Progenitor cell of endocrine pancreas (in vitro differentiated cells): ENCODE data around the gene GAL3ST3. TPM values are rescaled to one million over a fixed set of nuclear protein-coding genes. Genes with fewer than 3 reads are reported as not detected.
"Not testable (repeated sequence)": the region's sequence is repeated elsewhere in the genome, so short reads cannot be mapped to it uniquely, and the experiment has no call there.

Source experiments
- DNase-seq: peaks from one replicate; pipeline ENCODE4 v3.0.0; 2021; ENCODE audit warnings: low spot score; ENCODE audit not compliant: unreplicated experiment
- H3K27ac Mint-ChIP-seq: 2 replicates; pipeline ENCODE4 v1.8.0; 2021; ENCODE audit warnings: mild to moderate bottlenecking, moderate library complexity, mixed read lengths
- H3K27me3 Mint-ChIP-seq: 2 replicates; pipeline ENCODE4 v1.8.0; 2021; ENCODE audit warnings: mixed read lengths
- H3K36me3 Mint-ChIP-seq: 2 replicates; pipeline ENCODE4 v1.8.0; 2022; ENCODE audit warnings: mixed read lengths; ENCODE audit not compliant: insufficient read depth
- H3K4me1 Mint-ChIP-seq: 2 replicates; pipeline ENCODE4 v1.8.0; 2021; ENCODE audit warnings: low read depth, mixed read lengths
- H3K4me3 Mint-ChIP-seq: 2 replicates; pipeline ENCODE4 v1.8.0; 2021; ENCODE audit warnings: low read depth, mild to moderate bottlenecking, moderate library complexity, mixed read lengths
- H3K9me3 Mint-ChIP-seq: 2 replicates; pipeline ENCODE4 v1.8.0; 2021; ENCODE audit warnings: low read depth, mixed read lengths
- total RNA-seq: library from RNA; stranded (reverse); gene quantifications from 2 replicates; pipeline ENCODE4 v1.2.1, GENCODE V29; 2021
- TF ChIP-seq, protein P1 (sequence below): fragments of 200-600 bp; sonication (generic); IDR thresholded peaks from one replicate; pipeline ENCODE4 v1.5.0; 2021; ENCODE audit warnings: antibody characterized with exemption, mild to moderate bottlenecking; ENCODE audit not compliant: unreplicated experiment

Gene GAL3ST3
- total RNA-seq, 1 donor from 2014 or later: 3.9 TPM

GRCh38 chr11:66084821-66085475 lies 36.0 kb upstream of the GAL3ST3 start:
- Mint-ChIP-seq H3K27me3 (no peaks in the 10 kb centered on the region), H3K36me3 (no peaks in the 10 kb centered on the region), H3K4me1 (peaks cover 26% of the 10 kb centered on the region), H3K9me3 (no peaks in the 10 kb centered on the region), H3K4me3 (no peak overlapping the region), H3K27ac (no peak overlapping the region)
- TF ChIP-seq, protein P1, sequence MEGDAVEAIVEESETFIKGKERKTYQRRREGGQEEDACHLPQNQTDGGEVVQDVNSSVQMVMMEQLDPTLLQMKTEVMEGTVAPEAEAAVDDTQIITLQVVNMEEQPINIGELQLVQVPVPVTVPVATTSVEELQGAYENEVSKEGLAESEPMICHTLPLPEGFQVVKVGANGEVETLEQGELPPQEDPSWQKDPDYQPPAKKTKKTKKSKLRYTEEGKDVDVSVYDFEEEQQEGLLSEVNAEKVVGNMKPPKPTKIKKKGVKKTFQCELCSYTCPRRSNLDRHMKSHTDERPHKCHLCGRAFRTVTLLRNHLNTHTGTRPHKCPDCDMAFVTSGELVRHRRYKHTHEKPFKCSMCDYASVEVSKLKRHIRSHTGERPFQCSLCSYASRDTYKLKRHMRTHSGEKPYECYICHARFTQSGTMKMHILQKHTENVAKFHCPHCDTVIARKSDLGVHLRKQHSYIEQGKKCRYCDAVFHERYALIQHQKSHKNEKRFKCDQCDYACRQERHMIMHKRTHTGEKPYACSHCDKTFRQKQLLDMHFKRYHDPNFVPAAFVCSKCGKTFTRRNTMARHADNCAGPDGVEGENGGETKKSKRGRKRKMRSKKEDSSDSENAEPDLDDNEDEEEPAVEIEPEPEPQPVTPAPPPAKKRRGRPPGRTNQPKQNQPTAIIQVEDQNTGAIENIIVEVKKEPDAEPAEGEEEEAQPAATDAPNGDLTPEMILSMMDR: no peak
- no peak for DNase-seq

- H3K4me1 Mint-ChIP-seq: peaks cover 32% of the 10 kb centered on the region
- no peak overlapping the region for H3K4me3 Mint-ChIP-seq
- no peaks in the 10 kb centered on the region for H3K27me3 Mint-ChIP-seq
- TF ChIP-seq, protein P1: no peak
- H3K9me3 Mint-ChIP-seq: no peaks in the 10 kb centered on the region
- H3K36me3 Mint-ChIP-seq: no peaks in the 10 kb centered on the region
- no peak for DNase-seq
- H3K27ac Mint-ChIP-seq: no peak overlapping the region
Observed at GRCh38 chr11:66083767-66084166, 34.8 kb upstream of the GAL3ST3 start.

DNA sequence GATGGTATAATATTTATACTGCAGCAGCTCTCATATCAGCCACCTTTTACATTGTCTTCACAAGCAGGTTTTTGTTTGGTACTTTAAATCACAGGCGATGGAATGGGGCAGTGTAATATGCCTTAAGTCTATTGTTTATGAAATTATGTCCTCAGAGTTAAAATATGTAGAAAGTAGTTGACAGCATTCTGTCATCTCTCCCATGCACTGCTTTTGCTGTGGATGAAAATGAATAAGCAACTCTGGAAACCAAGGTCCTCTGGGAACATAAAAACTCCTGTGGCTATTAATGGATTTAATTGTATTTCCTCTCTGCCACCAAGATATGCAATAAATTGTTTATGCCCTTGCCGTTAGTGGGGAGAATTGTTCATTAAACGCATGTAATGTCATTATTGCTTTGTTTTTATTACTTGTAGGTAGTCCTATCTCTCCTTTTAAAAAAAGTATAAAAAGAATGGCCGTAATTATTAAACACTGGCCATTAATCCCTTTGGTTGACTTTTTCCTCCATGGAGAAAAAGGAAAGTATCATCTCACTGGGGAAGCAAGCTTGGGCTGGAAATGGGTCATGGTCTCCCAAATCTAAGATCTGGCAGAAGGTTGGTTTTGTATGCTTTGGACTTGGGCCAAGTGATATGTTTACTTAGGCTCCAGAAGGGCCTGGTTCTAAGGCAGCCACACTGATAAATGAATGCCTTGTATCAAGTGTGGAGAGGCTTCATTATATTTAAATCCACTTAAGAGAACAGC lies 34.2 kb upstream of the GAL3ST3 start:
- Mint-ChIP-seq H3K9me3 (no peaks in the 10 kb centered on the region), H3K4me1 (peaks cover 32% of the 10 kb centered on the region), H3K4me3 (no peak overlapping the region), H3K27me3 (no peaks in the 10 kb centered on the region), H3K36me3 (peaks cover 1% of the 10 kb centered on the region), H3K27ac (peak overlapping the region; percentile 3)
- TF ChIP-seq, protein P1: no peak
- no peak for DNase-seq

GRCh38 chr11:66081505-66081904 lies 32.5 kb upstream of the GAL3ST3 start:
- Mint-ChIP-seq H3K27me3 (no peaks in the 10 kb centered on the region), H3K4me3 (no peak overlapping the region), H3K4me1 (peaks cover 28% of the 10 kb centered on the region), H3K36me3 (peaks cover 5% of the 10 kb centered on the region), H3K27ac (no peak overlapping the region), H3K9me3 (no peaks in the 10 kb centered on the region)
- TF ChIP-seq, protein P1: no peak
- DNase-seq: no peak

DNA sequence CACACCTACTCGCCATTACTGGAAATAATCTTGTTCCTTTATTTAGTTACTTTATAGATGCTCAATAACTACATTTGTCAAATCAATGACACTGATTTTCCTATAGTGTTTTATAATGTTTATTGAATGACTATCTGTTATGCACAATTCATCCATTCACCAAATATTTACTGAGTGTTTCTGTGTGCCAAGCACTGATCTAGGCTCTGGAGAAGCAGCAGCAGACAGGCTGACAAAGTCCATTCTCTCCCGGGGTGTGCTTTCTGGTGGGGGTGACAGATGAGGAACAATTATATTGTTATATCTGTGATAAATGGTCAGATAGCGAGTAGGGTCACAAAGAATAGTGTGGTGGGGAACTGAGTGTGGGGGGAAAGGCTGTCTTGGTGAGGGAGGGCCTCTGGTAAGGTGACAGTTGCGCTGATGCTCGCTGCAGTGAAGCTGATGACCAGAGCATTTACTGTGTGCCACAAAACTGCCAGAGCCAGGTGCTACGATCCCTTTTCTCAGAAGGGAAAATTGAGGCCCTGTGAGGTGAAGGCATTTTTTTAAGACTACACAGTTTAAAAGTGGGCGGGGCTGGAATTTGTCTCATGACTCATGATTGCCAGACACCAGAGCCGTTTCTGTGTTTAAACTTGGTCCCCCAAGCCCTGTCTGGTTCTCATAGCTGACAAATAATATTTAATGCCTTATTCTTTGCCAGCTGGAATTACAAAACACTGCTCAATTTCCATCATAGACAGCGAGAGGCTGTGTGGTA lies 31.3 kb upstream of the GAL3ST3 start:
- peaks cover 5% of the 10 kb centered on the region for H3K36me3 Mint-ChIP-seq
- H3K4me1 Mint-ChIP-seq: peaks cover 28% of the 10 kb centered on the region
- no peak overlapping the region for H3K4me3 Mint-ChIP-seq
- TF ChIP-seq, protein P1: no peak
- no peaks in the 10 kb centered on the region for H3K9me3 Mint-ChIP-seq
- no peak for DNase-seq
- H3K27ac Mint-ChIP-seq: no peak overlapping the region
- H3K27me3 Mint-ChIP-seq: no peaks in the 10 kb centered on the region

DNA sequence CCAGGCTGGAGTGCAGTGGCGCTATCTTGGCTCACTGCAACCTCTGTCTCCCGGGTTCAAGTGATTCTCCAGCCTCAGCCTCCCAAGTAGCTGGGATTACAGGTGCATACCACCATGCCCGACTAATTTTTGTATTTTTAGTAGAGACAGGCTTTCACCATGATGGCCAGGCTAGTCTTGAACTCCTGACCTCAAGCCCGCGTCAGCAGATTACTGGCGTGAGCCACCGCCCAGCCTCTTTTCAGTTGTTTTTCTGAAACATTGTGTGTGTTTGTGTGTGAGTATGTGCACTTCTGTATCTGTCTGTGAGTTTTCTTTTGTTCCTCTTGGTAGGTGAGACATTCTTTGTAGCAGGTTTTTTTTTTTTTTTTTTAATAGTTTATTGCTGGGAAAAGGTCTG lies 30.0 kb upstream of the GAL3ST3 start:
- not testable (repeated sequence) for H3K9me3 Mint-ChIP-seq, H3K36me3 Mint-ChIP-seq, H3K27me3 Mint-ChIP-seq, H3K4me3 Mint-ChIP-seq, DNase-seq, H3K27ac Mint-ChIP-seq
- peaks cover 23% of the 10 kb centered on the region for H3K4me1 Mint-ChIP-seq
